ENCODE data around the gene FGF22. TPM values are rescaled to one million over a fixed set of nuclear protein-coding genes. Genes with fewer than 3 reads are reported as not detected.

Gene FGF22
- total RNA-seq, 1 donor from 2014 or later: not detected

DNA sequence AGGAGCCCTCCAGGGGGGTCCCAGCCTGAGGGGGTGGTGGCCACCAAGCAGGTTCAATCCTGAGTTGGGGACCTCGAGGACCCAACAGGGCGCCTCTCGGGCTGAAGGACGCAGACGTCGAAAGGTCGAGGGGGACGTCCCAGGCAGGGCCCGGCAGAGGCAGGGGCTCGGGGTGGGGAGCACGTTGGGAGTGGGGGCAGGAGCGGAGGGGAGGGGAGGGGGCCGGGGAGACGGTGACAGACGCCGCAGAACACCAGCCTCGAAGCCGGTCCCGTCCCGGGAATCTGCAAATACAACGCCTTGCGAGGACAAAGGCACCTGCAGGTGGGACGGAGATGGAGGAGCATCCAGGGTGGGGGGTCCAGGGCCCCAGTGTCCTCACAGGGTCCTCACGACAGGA, 4.1 kb downstream of the FGF22 start:
- DNase-seq (ENCODE audit: extremely low spot score, unreplicated experiment): no peak
- H3K27me3 Mint-ChIP-seq: peaks cover 4% of the 10 kb centered on the region
- no peaks in the 10 kb centered on the region for H3K9me3 Mint-ChIP-seq
- H3K4me3 Mint-ChIP-seq: no peak overlapping the region
- H3K36me3 Mint-ChIP-seq: no peaks in the 10 kb centered on the region
- no peak overlapping the region for H3K27ac Mint-ChIP-seq
- H3K4me1 Mint-ChIP-seq (ENCODE audit: unreplicated experiment): peaks cover 4% of the 10 kb centered on the region
- TF ChIP-seq, protein P1, sequence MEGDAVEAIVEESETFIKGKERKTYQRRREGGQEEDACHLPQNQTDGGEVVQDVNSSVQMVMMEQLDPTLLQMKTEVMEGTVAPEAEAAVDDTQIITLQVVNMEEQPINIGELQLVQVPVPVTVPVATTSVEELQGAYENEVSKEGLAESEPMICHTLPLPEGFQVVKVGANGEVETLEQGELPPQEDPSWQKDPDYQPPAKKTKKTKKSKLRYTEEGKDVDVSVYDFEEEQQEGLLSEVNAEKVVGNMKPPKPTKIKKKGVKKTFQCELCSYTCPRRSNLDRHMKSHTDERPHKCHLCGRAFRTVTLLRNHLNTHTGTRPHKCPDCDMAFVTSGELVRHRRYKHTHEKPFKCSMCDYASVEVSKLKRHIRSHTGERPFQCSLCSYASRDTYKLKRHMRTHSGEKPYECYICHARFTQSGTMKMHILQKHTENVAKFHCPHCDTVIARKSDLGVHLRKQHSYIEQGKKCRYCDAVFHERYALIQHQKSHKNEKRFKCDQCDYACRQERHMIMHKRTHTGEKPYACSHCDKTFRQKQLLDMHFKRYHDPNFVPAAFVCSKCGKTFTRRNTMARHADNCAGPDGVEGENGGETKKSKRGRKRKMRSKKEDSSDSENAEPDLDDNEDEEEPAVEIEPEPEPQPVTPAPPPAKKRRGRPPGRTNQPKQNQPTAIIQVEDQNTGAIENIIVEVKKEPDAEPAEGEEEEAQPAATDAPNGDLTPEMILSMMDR (conservative IDR thresholded peaks at IDR 0.05): no peak

DNA sequence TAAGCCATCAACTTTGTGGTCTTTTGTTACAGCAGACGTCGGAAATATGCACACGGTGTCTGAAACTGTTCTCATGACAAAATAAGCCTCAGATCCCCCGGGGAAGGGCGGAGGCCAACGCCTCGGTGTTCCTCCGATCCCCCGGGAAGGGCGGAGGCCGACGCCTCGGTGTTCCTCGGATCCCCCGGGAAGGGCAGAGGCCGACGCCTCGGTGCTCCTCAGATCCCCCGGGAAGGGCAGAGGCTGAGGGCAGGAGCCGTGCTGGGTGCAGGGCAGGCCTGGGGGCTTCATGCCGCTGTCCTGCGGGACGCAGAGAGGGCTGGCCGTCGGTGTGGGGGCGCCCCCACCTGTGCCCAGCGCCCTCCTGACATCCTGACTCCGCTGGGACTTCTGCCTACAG, 4.7 kb downstream of the FGF22 start:
- Mint-ChIP-seq H3K4me3 (no peak overlapping the region), H3K9me3 (no peaks in the 10 kb centered on the region), H3K27me3 (peaks cover 1% of the 10 kb centered on the region), H3K4me1 (ENCODE audit: unreplicated experiment) (peaks cover 1% of the 10 kb centered on the region), H3K36me3 (no peaks in the 10 kb centered on the region), H3K27ac (no peak overlapping the region)
- no peak for DNase-seq (ENCODE audit: extremely low spot score, unreplicated experiment)
- TF ChIP-seq, protein P1 (conservative IDR thresholded peaks at IDR 0.05): no peak

DNA sequence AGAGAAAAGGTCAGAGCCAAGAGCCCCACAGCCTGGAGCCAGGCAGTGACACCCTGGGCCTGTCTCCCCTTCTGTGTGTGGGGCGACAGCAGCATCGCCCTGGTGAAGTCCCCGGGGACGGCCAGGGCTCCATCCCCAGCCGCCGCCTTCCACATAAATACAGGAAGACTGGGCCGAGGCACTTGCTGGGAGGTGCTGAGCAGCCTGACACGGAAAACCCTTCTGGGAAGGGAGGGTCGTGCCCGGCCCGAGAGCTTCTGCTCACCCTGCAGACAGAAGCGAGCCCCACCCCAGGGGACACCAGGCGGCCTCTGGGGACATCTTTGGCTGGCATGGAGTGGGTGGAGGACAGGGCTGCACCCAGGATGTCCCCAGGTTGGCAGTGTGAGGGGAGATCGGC, 5.1 kb downstream of the FGF22 start:
- TF ChIP-seq, protein P1 (conservative IDR thresholded peaks at IDR 0.05): no peak
- H3K4me1 Mint-ChIP-seq (ENCODE audit: unreplicated experiment): no peaks in the 10 kb centered on the region
- H3K27me3 Mint-ChIP-seq: no peaks in the 10 kb centered on the region
- H3K27ac Mint-ChIP-seq: no peak overlapping the region
- H3K9me3 Mint-ChIP-seq: no peaks in the 10 kb centered on the region
- no peak overlapping the region for H3K4me3 Mint-ChIP-seq
- DNase-seq (ENCODE audit: extremely low spot score, unreplicated experiment): no peak
- H3K36me3 Mint-ChIP-seq: no peaks in the 10 kb centered on the region

DNA sequence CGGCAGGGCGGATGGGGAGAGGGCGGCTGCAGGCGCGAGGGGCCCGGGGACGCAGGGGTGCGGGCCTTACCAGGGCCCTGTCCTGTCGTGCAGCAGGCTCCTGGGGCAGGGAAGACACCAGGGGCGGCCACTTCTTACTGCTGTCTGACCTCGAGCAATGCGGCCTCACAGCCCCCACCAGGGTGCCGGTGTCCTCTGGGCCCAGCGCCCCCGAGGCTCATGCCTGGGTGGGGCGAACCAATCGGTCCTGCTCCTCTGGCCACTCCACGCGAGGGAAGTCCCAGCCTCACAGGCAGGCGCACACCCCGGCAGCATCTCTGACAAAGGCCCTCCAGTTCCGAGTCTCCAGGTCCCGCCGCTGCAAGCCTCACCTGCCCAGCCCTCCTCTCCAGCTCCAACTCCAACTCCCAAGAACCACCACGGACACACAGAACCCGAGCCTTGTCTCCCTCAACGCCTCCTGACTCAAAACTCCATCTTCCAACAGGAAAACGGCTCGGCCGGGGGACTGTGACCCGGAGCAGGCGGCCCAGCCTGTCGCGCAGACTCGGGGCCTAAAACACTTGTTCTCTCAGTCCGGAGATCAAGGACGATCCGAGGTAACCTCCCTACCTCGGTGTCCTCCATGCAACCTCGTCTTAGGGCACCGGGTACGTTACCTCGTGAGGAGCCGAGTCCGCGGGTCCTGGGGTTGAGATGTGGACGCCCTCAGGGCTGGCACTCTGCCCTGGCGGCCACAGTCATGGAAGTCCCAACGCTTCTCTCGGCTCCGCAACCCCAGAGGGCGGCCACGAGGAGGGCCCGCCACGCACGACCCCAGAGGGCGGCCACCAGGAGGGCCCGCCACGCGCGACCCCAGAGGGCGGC, 6.5 kb downstream of the FGF22 start:
- Mint-ChIP-seq H3K4me1 (ENCODE audit: unreplicated experiment) (no peaks in the 10 kb centered on the region), H3K27me3 (no peaks in the 10 kb centered on the region), H3K9me3 (no peaks in the 10 kb centered on the region), H3K4me3 (no peak overlapping the region), H3K27ac (no peak overlapping the region), H3K36me3 (no peaks in the 10 kb centered on the region)
- DNase-seq (ENCODE audit: extremely low spot score, unreplicated experiment): no peak
- TF ChIP-seq, protein P1 (conservative IDR thresholded peaks at IDR 0.05): no peak

DNA sequence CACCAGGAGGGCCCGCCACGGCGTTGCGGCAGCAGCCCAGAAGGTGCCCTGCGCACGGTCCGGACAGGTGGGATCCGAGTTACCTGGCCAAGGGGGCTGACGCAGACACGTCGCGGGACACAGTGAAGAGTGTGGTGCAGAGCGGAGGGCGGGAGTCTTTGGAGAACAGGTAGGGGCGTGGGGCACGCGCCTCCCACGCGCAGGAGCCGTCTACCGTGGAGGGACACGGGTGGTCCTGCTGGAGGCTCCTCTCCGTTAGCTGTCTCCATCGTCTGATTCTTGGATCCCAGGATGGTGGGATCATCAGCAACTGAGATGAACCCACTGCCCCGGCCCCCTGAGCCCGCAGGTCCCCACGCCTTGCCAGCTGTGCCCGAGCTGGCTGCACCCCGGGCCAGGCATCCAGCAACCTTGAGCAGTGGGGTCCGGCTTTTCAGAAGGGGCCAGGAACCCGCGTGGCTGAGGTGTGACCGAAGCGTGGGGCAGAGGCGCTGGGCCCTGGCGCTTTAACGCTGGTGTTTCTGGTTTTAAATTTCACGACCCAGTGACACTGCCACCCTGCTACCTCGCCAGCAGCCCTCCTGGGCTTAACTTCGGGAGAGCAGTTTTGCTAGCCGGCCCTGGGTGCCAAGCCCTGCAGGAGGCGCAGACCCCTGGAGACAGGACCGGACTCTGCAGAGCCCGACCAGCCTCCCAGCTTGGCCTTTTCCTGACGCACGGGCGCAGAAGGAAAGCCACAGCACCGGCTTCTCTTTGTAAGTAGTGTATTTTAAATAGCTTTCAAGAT, 7.3 kb downstream of the FGF22 start:
- TF ChIP-seq, protein P1 (conservative IDR thresholded peaks at IDR 0.05): no peak
- Mint-ChIP-seq H3K27me3 (no peaks in the 10 kb centered on the region), H3K4me3 (no peak overlapping the region), H3K27ac (no peak overlapping the region), H3K4me1 (ENCODE audit: unreplicated experiment) (no peaks in the 10 kb centered on the region), H3K9me3 (no peaks in the 10 kb centered on the region), H3K36me3 (no peaks in the 10 kb centered on the region)
- DNase-seq (ENCODE audit: extremely low spot score, unreplicated experiment): no peak
